Stimulated activated CD8-positive, alpha-beta memory T cell treated with anti-CD3 and anti-CD28 coated beads, Interleukin-7, amount 100 ng/mL, for 24 hours (primary cell): ENCODE measurements around the gene RAET1E.
"Not testable (repeated sequence)": the region's sequence is repeated elsewhere in the genome, so short reads cannot be mapped to it uniquely, and the experiment has no call there.

Experiments
- DNase-seq: peaks from one replicate; pipeline ENCODE4 v3.0.0-alpha.2; 2020; ENCODE audit warnings: low read depth

Gene RAET1E

GRCh38 chr6:149889326-149889725 lies 8.6 kb downstream of the RAET1E start:
- no peak for DNase-seq

- DNase-seq, result no peak
These were observed 9.3 kb downstream of the RAET1E start for GRCh38 chr6:149888659-149889058.

- DNase-seq, result no peak
These were observed 9.8 kb downstream of the RAET1E start for GRCh38 chr6:149888093-149888492.

- no peak for DNase-seq
These were observed 10.6 kb downstream of the RAET1E start for GRCh38 chr6:149887343-149887742.

- no peak for DNase-seq
These were observed 12.0 kb downstream of the RAET1E start for GRCh38 chr6:149885888-149886287.

- DNase-seq, result no peak
These were observed 13.3 kb downstream of the RAET1E start for GRCh38 chr6:149884617-149885016.

- DNase-seq, result no peak
These were observed 13.7 kb downstream of the RAET1E start for GRCh38 chr6:149884215-149884614.

- no peak for DNase-seq
These were observed 16.1 kb downstream of the RAET1E start for GRCh38 chr6:149881860-149882259.

- no peak for DNase-seq
These were observed 16.7 kb downstream of the RAET1E start for GRCh38 chr6:149881066-149881766.

- no peak for DNase-seq
These were observed 20.3 kb downstream of the RAET1E start for GRCh38 chr6:149877659-149878058.

- no peak for DNase-seq
These were observed 21.5 kb downstream of the RAET1E start for GRCh38 chr6:149876241-149876933.

- DNase-seq, result no peak
These were observed 25.7 kb downstream of the RAET1E start for GRCh38 chr6:149872233-149872632.

- no peak for DNase-seq
These were observed 26.7 kb downstream of the RAET1E start for GRCh38 chr6:149871182-149871581.

GRCh38 chr6:149869275-149869892 lies 28.5 kb downstream of the RAET1E start:
- DNase-seq, result no peak

GRCh38 chr6:149867876-149868640 lies 29.9 kb downstream of the RAET1E start:
- no peak for DNase-seq

- DNase-seq, result no peak
These were observed 33.1 kb downstream of the RAET1E start for GRCh38 chr6:149864578-149865535.

GRCh38 chr6:149863698-149864577 lies 34.0 kb downstream of the RAET1E start, which contains the start of gene LRP11:
Gene LRP11, minus strand, starts transcription at chr6:149864359. Its CDS starts 339 bp downstream, at chr6:149864020.
- peak; percentile 47 for DNase-seq

- no peak for DNase-seq
These were observed 34.8 kb downstream of the RAET1E start for GRCh38 chr6:149862922-149863697.

- DNase-seq, result not testable (repeated sequence)
These were observed 35.5 kb downstream of the RAET1E start for GRCh38 chr6:149862424-149862738.
